Fibroblast of lung (primary cell): Measurements from ENCODE around the gene BRINP2. TPM values are rescaled to one million over a fixed set of nuclear protein-coding genes. Genes with fewer than 3 reads are reported as not detected.

Experiments used
- DNase-seq, 2 donors: peaks; one replicate each; pipeline versions ENCODE4 v3.0.0 to v3.0.0-alpha.2; 2010; ENCODE audit warnings: low read depth in 2 of 2
- H2AFZ ChIP-seq: 2 replicates; pipeline ENCODE4 v1.5.1; 2012; ENCODE audit warnings: low read length, control low read depth, inconsistent platforms
- H3K27ac ChIP-seq: 2 replicates; pipeline ENCODE4 v1.5.1; 2011; ENCODE audit warnings: low read length, control low read depth; ENCODE audit not compliant: insufficient read depth
- H3K27me3 ChIP-seq: 2 replicates; pipeline ENCODE4 v1.5.1; 2011; ENCODE audit warnings: mild to moderate bottlenecking, low read length; ENCODE audit not compliant: control insufficient read depth, insufficient read depth
- H3K36me3 ChIP-seq: 2 replicates; pipeline ENCODE4 v1.5.1; 2011; ENCODE audit warnings: low read length; ENCODE audit not compliant: control insufficient read depth, insufficient read depth
- H3K4me1 ChIP-seq: 2 replicates; pipeline ENCODE4 v1.5.1; 2011; ENCODE audit warnings: low read length; ENCODE audit not compliant: control insufficient read depth, insufficient read depth; ENCODE audit errors: extremely low read depth
- H3K4me2 ChIP-seq: 2 replicates; pipeline ENCODE4 v1.5.1; 2011; ENCODE audit warnings: low read length, control low read depth; ENCODE audit not compliant: insufficient read depth; ENCODE audit errors: extremely low read depth
- H3K4me3 ChIP-seq, 4 experiments: fragments of 200-600 bp in 1 of 4; sonication (generic) in 1 of 4; replicated peaks in 1 of 4; 2 replicates each; pipeline ENCODE4 v1.5.1; 2011 to 2016; ENCODE audit warnings: low read length in 4 of 4, low read depth in 3 of 4, mild to moderate bottlenecking in 3 of 4, control low read depth in 2 of 4, inconsistent platforms in 1 of 4, mixed read lengths in 1 of 4; ENCODE audit not compliant: insufficient read depth in 1 of 4; ENCODE audit errors: control extremely low read depth in 1 of 4
- H3K79me2 ChIP-seq: 2 replicates; pipeline ENCODE4 v1.5.1; 2012; ENCODE audit warnings: mild to moderate bottlenecking, low read length, inconsistent platforms; ENCODE audit not compliant: control insufficient read depth, insufficient read depth
- H3K9ac ChIP-seq: 2 replicates; pipeline ENCODE4 v1.5.1; 2011; ENCODE audit warnings: mild to moderate bottlenecking, low read length, control low read depth; ENCODE audit not compliant: insufficient read depth
- H3K9me3 ChIP-seq: 2 replicates; pipeline ENCODE4 v1.5.1; 2012; ENCODE audit warnings: low read depth, low read length; ENCODE audit not compliant: control insufficient read depth, insufficient read depth
- H4K20me1 ChIP-seq: 2 replicates; pipeline ENCODE4 v1.5.1; 2011; ENCODE audit warnings: low read length; ENCODE audit not compliant: control insufficient read depth, insufficient read depth; ENCODE audit errors: extremely low read depth
- CTCF ChIP-seq, 2 donors: IDR thresholded peaks in 1 of 2; conservative IDR thresholded peaks in 1 of 2; 1 replicate in 1 of 2; 2 replicates in 1 of 2; pipeline ENCODE4 v1.5.1; 2011 to 2012; ENCODE audit warnings: low read length in 2 of 2, control low read depth in 1 of 2, inconsistent platforms in 1 of 2, low read depth in 1 of 2, mild to moderate bottlenecking in 1 of 2
- EZH2 ChIP-seq: IDR thresholded peaks from 2 replicates; pipeline ENCODE4 v1.5.1; 2012; ENCODE audit warnings: low read length, control low read depth, mild to moderate bottlenecking; ENCODE audit errors: missing control alignments
- polyA plus RNA-seq, 2 donors: library from polyadenylated mRNA; depleted of rRNA in 1 of 2; stranded (reverse) in 1 of 2; unstranded in 1 of 2; fragments of >200 nt; gene quantifications; 2 replicates each; pipeline ENCODE4 v1.2.1, GENCODE V29; 2011 to 2012; ENCODE audit warnings: missing spikeins in 1 of 2
- total RNA-seq: library from RNA; depleted of rRNA; stranded (reverse); fragments of >200 nt; gene quantifications from 2 replicates; pipeline ENCODE4 v1.2.1, GENCODE V29; 2014

Gene BRINP2
- total and polyA plus RNA-seq, 2 donors (not counting 1 experiment from before 2014, with no cell fraction given) = under 0.01 to 0.02 TPM

- Histone ChIP-seq H3K4me1 (peaks cover 7% of the 10 kb centered on the region), H3K9me3 (no peaks in the 10 kb centered on the region), H3K4me2 (no peak overlapping the region), H2AFZ (no peak overlapping the region), H3K4me3 (no peak overlapping the region), H3K27me3 (no peaks in the 10 kb centered on the region), H3K9ac (no peak overlapping the region), H3K36me3 (no peaks in the 10 kb centered on the region), H4K20me1 (no peaks in the 10 kb centered on the region), H3K27ac (no peak overlapping the region), H3K79me2 (no peaks in the 10 kb centered on the region)
- TF ChIP-seq EZH2 (no peak), CTCF (conservative IDR thresholded peaks at IDR 0.05 in 1 of 2, IDR thresholded peaks at IDR 0.05 in 1 of 2; ENCODE audit: low read depth in 1 of 2, low read length in 2 of 2) (no peak)
- DNase-seq = no peak
Observed at GRCh38 chr1:177311111-177311510, 140.4 kb downstream of the BRINP2 start.

- H3K4me1 ChIP-seq = peaks cover 7% of the 10 kb centered on the region
- no peak for DNase-seq
Observed at GRCh38 chr1:177311586-177311985, 140.8 kb downstream of the BRINP2 start.

DNA sequence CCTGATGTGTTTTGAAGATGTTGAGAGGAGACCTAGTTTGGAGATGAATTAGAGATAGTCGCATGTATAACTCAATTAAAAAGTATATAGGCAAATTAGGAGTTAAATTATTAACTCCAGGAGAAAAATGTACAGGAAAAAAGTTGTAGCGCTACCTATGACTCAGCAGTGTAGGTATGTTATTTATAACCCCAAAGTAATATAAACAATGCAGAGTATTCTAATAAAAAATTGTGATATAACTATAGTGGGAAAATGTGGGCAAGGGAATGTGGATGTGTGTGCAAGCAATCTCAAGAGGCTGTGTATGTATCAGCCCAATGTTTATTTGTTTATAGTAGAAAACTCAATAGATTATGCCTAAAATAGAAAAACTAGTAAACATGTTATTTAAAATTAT, 144.5 kb downstream of the BRINP2 start:
- Histone ChIP-seq H3K36me3 (no peaks in the 10 kb centered on the region), H3K4me3 (no peak overlapping the region), H3K4me1 (no peaks in the 10 kb centered on the region), H3K79me2 (no peaks in the 10 kb centered on the region), H3K27ac (no peak overlapping the region), H3K9ac (no peak overlapping the region), H4K20me1 (no peaks in the 10 kb centered on the region), H3K4me2 (no peak overlapping the region), H2AFZ (no peak overlapping the region), H3K9me3 (no peaks in the 10 kb centered on the region), H3K27me3 (no peaks in the 10 kb centered on the region)
- TF ChIP-seq CTCF (conservative IDR thresholded peaks at IDR 0.05 in 1 of 2, IDR thresholded peaks at IDR 0.05 in 1 of 2; ENCODE audit: low read depth in 1 of 2, low read length in 2 of 2) = no peak
- no peak for TF ChIP-seq EZH2
- peak in 1 of 2 donors; percentile 7 for DNase-seq

More at GRCh38 chr1:177311586-177311985, 140.8 kb downstream of the BRINP2 start:
- no peaks in the 10 kb centered on the region for H3K9me3 ChIP-seq
- no peak overlapping the region for H2AFZ ChIP-seq
- no peak overlapping the region for H3K4me3 ChIP-seq
- H3K36me3 ChIP-seq = no peaks in the 10 kb centered on the region
- H3K4me2 ChIP-seq = no peak overlapping the region
- no peaks in the 10 kb centered on the region for H3K27me3 ChIP-seq
- H3K27ac ChIP-seq = no peak overlapping the region
- no peaks in the 10 kb centered on the region for H4K20me1 ChIP-seq
- no peak overlapping the region for H3K9ac ChIP-seq
- TF ChIP-seq EZH2 (no peak), CTCF (conservative IDR thresholded peaks at IDR 0.05 in 1 of 2, IDR thresholded peaks at IDR 0.05 in 1 of 2; ENCODE audit: low read depth in 1 of 2, low read length in 2 of 2) (no peak)
- no peaks in the 10 kb centered on the region for H3K79me2 ChIP-seq
